Vagina (tissue), 2 donors: ENCODE measurements around the gene COL16A1.

ENCODE experiments used
- CTCF ChIP-seq, 3 experiments: fragments of 450-650 bp in 2 of 3; fragments of 200-600 bp in 1 of 3; sonication (generic) in 1 of 3; IDR thresholded peaks; one replicate each; pipeline ENCODE4 v1.5.1; 2017 to 2019; ENCODE audit warnings: antibody characterized with exemption in 3 of 3, mild to moderate bottlenecking in 2 of 3, moderate library complexity in 2 of 3
- POLR2A ChIP-seq, 2 donors: fragments of 450-650 bp; IDR thresholded peaks; one replicate each; pipeline ENCODE4 v1.6.1; 2017; ENCODE audit warnings: antibody characterized with exemption in 2 of 2, mild to moderate bottlenecking in 2 of 2, moderate library complexity in 2 of 2
- POLR2AphosphoS5 ChIP-seq, 2 donors: sonication (generic); formaldehyde crosslinking; IDR thresholded peaks; one replicate each; pipeline ENCODE4 v1.9.0; 2017; ENCODE audit warnings: antibody characterized with exemption in 2 of 2, mild to moderate bottlenecking in 2 of 2, low read depth in 1 of 2; ENCODE audit not compliant: insufficient read depth in 1 of 2

DNA sequence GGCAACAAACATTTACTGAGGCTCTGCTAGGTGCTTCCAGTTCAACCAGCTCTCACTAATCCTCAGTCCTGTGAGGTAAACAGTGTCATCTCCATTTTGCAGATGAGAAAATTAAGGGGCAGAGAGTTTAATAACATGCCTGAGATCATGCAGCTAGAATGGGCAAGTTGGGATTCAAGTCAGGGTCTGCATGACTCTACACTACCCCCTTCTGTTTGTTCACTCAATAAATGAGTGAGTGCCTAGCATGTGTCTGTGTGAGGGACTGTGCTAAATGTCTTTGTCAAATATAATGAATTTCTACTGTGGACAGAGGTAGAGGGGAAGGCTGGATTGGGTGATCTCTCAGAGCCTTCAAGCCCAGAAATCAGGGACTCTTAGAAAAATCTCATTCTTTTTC is 63.6 kb downstream of the COL16A1 start:
- TF ChIP-seq CTCF (IDR thresholded peaks at IDR 0.05), result no peak
- TF ChIP-seq POLR2A (IDR thresholded peaks at IDR 0.05), result no peak
- TF ChIP-seq POLR2AphosphoS5 (IDR thresholded peaks at IDR 0.05; ENCODE audit: insufficient read depth in 1 of 2, low read depth in 1 of 2), result no peak
